Adipocyte (in vitro differentiated cells): ENCODE data around the gene ABL1.

Experiments used
- DNase-seq: peaks from one replicate; pipeline ENCODE4 v3.0.0-alpha.2; 2015; ENCODE audit warnings: low read depth
- H3K27me3 ChIP-seq: replicated peaks from 2 replicates; pipeline ENCODE4 v1.7.0; 2013; ENCODE audit warnings: mild to moderate bottlenecking, low read length, moderate library complexity; ENCODE audit not compliant: control insufficient read depth, insufficient read depth
- H3K36me3 ChIP-seq: 2 replicates; pipeline ENCODE4 v1.7.0; 2013; ENCODE audit warnings: low read length, mild to moderate bottlenecking, moderate library complexity; ENCODE audit not compliant: control insufficient read depth, insufficient read depth, severe bottlenecking
- H3K4me1 ChIP-seq: 2 replicates; pipeline ENCODE4 v1.7.0; 2013; ENCODE audit warnings: mild to moderate bottlenecking, low read length, moderate library complexity; ENCODE audit not compliant: control insufficient read depth, insufficient read depth
- H3K4me3 ChIP-seq: 2 replicates; pipeline ENCODE4 v1.7.0; 2013; ENCODE audit warnings: mild to moderate bottlenecking, low read length, moderate library complexity
- H3K9ac ChIP-seq: 2 replicates; pipeline ENCODE4 v1.7.0; 2013; ENCODE audit warnings: mild to moderate bottlenecking, low read length, moderate library complexity
- H3K9me3 ChIP-seq: 2 replicates; pipeline ENCODE4 v1.7.0; 2013; ENCODE audit warnings: mild to moderate bottlenecking, low read length, moderate library complexity; ENCODE audit not compliant: control insufficient read depth

The ABL1 gene

DNA sequence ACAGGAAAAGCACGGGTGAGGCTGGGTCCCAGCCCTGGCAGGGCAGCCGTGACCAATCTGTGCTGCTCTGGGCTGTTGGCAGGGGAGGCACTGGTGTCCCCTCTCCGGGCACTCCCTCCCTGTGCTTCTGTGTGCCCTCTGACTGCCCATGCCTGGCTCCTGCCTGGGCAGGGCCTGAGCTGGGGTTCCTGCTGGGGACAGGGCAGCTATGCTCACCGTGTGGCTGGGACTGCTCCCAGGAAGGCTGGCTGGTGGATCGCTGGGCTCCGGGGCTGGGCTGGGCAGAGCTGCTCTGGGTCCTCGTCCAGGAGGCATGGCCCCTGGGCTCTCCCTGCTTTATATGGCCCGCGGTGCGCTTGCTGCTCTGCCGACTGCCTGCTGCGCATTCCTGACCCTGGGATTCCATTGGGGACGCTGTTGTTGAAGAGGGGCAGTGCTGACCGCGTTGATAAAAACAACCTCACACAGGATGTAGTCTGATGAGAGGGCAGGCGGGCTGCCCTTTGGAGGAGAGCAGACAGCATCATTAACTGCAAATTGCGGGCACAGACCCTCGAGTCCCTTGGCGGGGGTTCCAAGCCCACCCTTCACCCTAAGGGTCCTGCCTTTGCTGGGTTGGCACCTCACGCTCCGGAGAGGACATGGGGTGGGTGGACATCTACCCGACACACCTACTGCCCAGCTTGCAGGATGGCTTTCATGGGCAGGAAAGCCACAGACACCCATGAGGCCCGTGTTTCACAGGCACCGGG lies 60.6 kb downstream of the ABL1 start:
- H3K36me3 ChIP-seq, result peaks cover 33% of the 10 kb centered on the region
- DNase-seq, result no peak
- H3K9me3 ChIP-seq, result no peaks in the 10 kb centered on the region
- no peak overlapping the region for H3K4me3 ChIP-seq
- no peaks in the 10 kb centered on the region for H3K27me3 ChIP-seq
- H3K4me1 ChIP-seq, result peaks cover 19% of the 10 kb centered on the region
- H3K9ac ChIP-seq, result no peak overlapping the region

DNA sequence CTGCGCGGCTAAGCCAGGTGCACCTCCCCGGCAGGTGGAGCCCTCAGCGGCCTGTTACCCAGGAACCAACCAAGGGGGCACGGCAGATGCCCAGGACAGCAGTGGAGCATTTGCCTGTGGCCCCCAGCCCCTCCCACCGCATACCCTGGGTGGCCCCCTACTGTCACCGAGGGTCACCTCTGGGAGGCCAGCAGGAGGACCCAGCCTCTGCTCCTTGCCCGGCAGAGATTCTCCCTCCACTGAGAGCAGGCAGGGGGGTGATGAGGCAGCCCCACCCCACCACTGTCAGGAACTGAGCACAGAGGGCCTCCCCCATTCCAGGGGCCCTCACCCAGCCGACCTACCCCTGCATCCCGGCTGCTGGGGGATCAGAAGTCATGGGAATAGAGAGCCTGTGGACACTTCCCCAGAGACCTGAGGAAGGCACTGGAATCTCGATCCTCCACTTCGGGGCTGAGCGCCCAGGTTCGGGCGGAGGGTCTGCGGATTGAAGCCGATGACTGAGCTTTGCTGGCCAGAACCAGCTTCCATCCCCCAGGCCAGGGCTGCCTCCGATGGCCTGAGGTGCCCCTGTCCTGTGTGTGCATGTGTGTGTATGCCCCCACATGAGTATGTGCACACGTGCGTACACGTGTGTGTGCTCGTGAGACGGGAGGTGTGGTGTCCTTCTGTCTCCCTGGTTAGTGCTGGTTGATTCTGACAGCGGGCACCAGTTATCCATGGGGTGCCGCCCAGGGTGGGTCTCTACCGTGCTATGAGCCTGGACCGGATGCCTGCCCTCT lies 61.4 kb downstream of the ABL1 start, which contains the start of gene QRFP:
Gene QRFP (minus strand): TSS at position 580 of the 782 bp plus-strand sequence. CDS start 2,974 bp downstream, outside the sequence.
- DNase-seq, result no peak
- Histone ChIP-seq H3K27me3 (no peaks in the 10 kb centered on the region), H3K36me3 (peaks cover 29% of the 10 kb centered on the region), H3K9me3 (no peaks in the 10 kb centered on the region), H3K4me1 (peaks cover 19% of the 10 kb centered on the region), H3K4me3 (no peak within 1 kb of the TSS), H3K9ac (no peak within 1 kb of the TSS)

DNA sequence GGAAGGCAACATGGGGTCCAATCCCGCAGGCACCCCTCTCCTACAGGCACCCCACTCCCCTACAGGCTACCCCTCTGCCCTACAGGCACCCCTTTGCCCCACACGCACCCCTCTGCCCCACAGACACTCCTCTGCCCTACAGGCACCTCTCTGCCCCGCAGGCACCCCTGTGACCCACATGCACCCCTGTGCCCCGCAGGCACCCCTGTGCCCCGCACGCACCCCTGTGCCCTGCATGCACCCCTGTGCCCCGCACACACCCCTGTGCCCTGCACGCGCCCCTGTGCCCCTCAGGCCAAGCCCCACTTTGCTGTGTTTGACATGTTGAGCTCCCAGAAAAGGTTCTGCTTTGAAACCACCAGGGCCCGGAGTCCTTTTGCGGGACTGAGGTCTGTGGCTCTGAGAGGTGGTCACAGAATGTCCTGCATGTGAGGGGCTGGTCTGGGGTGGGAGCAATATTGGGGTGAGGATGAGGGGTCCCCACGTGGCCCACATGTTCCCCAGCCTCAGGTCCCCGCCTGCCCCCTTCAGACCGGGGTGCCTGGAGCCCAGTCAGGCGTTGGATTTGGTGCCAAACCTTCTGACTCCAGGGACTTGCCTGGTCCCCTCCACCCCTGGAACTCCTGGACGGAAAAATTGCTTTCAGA lies 62.2 kb downstream of the ABL1 start:
- no peaks in the 10 kb centered on the region for H3K27me3 ChIP-seq
- H3K4me1 ChIP-seq, result peaks cover 15% of the 10 kb centered on the region
- no peak overlapping the region for H3K4me3 ChIP-seq
- H3K9me3 ChIP-seq, result no peaks in the 10 kb centered on the region
- DNase-seq, result no peak
- no peak overlapping the region for H3K9ac ChIP-seq
- peaks cover 21% of the 10 kb centered on the region for H3K36me3 ChIP-seq

DNA sequence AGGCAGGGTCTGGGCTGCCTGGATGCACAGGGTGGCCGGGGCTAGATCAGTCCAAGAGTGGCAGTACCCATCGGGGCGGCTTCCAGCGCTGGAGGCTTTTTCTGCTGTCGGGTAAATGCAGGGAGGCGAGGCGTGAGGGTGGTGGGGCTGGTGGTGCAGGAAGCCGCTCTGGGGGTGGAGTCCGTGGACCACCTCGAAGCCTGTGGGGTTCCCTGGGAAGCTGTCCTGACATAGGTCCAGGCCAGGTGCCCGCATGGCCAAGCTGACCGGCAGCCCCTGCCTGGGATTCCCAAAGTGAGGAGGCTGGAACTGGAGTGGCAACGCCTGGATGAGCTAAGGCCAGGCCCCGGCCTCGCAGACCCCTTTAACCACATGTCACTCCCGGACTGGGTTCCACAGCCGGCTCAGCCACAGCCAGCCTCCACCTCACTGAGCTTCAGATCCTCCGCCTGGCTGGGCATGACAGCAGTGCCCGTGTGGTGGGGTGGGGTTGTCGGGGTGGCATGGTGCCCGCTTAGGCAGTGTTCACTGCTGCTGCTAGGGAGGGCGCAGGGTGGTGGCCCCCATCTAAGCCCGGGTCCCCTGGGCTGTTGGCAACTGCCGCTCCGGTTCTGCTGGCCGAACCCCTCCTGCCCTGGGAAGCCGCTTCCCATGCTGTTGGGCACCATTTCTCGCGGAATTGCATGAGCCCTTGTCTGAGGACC lies 62.9 kb downstream of the ABL1 start:
- peaks cover 10% of the 10 kb centered on the region for H3K4me1 ChIP-seq
- DNase-seq, result no peak
- no peaks in the 10 kb centered on the region for H3K9me3 ChIP-seq
- H3K27me3 ChIP-seq, result no peaks in the 10 kb centered on the region
- no peak overlapping the region for H3K9ac ChIP-seq
- no peak overlapping the region for H3K4me3 ChIP-seq
- peaks cover 13% of the 10 kb centered on the region for H3K36me3 ChIP-seq

DNA sequence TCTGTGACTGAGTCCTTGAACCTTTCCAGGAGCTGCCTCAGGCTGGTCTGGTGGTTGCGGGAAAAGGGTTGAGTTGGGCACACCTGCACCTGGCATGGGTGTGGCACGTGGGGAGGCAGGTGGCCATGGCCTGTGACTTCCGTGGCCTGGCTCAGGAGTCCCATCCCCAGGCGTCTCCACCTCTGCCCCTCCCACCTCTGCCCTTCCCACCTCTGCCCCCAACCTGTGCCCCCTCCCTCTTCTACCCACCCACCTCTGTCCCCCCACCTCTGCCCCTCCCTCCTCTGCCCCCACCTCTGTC lies 63.4 kb downstream of the ABL1 start:
- no peak for DNase-seq
- no peak overlapping the region for H3K4me3 ChIP-seq
- no peaks in the 10 kb centered on the region for H3K9me3 ChIP-seq
- no peaks in the 10 kb centered on the region for H3K27me3 ChIP-seq
- H3K4me1 ChIP-seq, result peaks cover 10% of the 10 kb centered on the region
- H3K9ac ChIP-seq, result no peak overlapping the region
- peaks cover 8% of the 10 kb centered on the region for H3K36me3 ChIP-seq

DNA sequence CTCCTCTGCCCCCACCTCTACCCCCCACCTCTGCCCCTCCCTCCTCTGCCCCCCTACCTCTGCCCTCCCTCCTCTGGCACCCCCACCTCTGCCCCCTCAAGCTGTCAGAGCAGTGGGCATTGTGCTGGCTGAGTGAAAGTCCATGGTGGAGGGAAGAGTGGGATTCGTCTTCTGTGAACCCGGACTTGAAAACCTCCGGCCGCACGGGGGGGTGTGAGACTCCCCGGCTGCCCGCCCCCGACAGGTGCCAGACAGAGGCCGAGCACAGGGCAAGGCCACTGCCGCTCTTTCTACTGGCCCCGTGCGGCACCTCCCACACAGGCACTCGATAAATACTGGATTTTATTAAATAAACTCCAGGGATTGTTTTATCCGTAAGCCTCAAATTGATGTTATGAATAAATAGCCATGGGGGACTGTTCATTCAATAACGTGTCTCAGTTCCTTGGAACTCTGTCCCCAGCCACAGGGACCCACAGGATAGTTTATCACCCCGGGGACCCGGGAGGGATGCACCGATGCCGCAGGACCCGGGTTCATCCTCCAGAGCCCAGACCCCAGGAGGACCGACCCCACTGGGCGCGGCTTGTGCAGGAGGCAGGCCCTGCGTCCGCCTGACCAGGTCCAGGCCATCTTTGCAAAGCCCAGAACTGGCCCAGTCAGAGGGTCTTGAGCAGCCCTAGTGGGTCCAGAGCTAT lies 64.1 kb downstream of the ABL1 start:
- Histone ChIP-seq H3K9me3 (no peaks in the 10 kb centered on the region), H3K4me1 (peaks cover 10% of the 10 kb centered on the region), H3K36me3 (peaks cover 1% of the 10 kb centered on the region), H3K9ac (no peak overlapping the region), H3K4me3 (no peak overlapping the region), H3K27me3 (no peaks in the 10 kb centered on the region)
- no peak for DNase-seq

DNA sequence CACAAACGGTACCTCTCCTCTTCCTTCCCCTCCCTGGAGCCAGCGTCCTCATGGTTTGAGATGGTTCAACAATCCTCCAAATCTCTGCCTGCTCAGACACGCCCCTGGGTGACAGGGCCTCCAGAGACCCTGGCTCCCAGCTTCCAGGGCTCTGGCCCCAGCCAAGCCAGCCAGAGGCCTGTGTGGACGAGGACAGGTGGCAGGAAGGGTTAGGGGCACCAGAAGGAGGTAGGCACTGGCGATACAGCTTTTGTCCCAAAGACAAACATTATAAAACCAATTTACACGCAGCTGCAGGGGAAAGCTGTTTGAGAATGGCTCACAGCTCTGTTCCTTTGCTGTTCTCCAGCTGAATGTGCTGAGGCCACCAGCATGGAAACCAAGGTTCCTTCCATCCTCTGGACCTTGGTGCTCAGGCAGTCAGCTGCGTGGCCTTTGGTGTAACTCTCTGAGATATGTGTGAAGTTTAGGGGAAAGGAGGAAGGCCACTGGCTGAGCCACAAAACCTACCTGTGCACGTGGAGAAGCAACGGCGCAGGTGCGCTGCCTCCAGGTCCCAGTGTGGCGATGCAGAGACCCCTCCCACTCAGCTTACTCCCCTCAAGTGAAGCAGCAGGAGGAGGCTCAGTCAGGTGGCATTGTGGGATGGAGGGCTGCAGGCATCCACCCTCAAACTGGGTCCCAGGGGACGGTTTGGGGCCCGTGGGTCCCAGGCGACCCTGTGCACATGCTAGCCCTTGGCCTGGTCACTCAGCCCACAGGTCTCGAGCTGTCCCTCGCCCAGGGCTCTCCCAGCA lies 65.8 kb downstream of the ABL1 start:
- Histone ChIP-seq H3K4me1 (no peaks in the 10 kb centered on the region), H3K4me3 (no peak overlapping the region), H3K36me3 (no peaks in the 10 kb centered on the region), H3K9ac (no peak overlapping the region), H3K9me3 (peaks cover 3% of the 10 kb centered on the region), H3K27me3 (no peaks in the 10 kb centered on the region)
- DNase-seq, result no peak

DNA sequence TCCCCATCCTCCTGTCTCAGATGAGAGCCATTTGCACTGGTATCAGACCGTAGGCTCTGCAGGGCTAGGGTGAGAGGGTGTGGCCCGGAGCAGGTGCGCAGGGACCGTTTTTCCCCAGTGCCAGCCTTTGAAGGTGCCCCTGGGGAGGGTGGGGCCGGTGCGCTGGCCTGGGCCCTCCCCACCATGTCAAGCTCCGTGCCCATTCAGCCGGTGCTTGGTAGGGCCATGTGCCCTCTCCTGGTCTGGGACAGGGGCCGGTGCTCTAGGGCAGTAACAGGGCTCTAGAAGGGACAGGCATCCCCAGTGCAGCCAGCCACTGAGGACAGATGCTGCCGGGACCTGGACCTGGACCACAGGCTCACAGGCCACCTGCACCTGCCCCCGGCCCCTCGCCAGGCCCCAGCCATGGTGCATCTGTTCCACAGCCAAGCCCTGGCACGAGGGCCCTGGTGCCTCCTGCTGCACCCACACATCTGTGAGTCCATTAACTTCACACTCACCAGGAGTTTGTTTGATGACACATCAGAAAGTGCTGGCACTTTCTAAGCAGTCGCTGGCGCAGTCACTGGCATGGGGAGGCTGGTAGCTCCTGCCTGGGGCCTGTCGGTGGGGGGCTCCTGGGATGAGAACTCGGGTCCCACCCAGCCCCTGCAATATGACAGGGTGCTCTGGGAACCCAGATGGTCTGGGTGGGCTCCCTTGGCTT lies 66.6 kb downstream of the ABL1 start:
- Histone ChIP-seq H3K36me3 (no peaks in the 10 kb centered on the region), H3K4me1 (no peaks in the 10 kb centered on the region), H3K4me3 (no peak overlapping the region), H3K27me3 (no peaks in the 10 kb centered on the region), H3K9ac (no peak overlapping the region), H3K9me3 (peaks cover 3% of the 10 kb centered on the region)
- no peak for DNase-seq

DNA sequence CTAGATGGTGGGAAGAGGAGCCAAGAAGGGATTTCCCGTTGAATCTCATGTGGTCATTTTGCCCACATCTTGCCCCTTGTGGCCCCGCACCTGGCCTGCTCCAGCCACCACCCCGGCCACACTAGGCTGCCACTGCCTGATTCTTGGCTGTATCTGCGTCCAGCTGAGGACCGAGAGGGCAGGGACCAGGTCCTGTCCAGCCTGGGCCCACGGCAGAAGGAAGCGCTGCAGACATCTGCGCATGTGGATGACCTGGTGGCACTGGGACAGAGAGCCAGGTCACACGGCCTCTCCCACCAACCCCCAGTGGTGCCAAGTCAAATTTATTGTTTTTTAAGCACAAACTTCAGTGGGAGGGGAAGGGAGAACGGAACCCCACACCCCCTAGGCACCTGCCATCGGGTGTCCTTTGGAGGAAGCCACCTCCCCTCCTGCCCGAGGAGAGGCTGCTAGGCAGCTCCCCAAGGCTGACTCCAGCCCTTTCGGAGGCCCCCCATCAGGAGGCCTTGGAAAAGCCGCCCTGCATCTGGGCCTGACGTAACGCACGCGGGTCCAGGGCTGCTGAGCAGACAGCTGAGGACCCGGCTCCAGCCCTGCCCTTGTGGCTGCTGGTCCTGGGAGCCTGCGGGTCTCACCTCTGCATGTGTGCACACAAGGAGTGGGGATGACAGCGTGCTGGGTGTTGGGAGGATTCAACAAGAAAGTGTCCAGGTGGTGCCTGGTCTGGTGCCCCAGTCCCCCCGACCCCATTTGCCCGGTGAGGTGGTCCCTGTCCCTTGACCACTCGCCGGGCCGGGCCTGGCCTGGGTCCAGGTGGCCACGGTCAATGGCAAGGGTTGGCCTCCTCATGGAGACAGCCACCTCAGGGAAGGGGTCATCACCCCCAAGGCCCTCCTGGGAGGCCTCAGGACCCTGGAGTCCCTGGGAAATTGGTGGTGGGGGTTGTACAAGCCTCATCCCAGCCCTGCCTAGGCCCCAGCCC lies 67.4 kb downstream of the ABL1 start:
- Histone ChIP-seq H3K27me3 (no peaks in the 10 kb centered on the region), H3K9me3 (peaks cover 3% of the 10 kb centered on the region), H3K36me3 (no peaks in the 10 kb centered on the region)

More for the DNA sequence above, 67.4 kb downstream of the ABL1 start:
- DNase-seq, result no peak
- H3K4me1 ChIP-seq, result no peaks in the 10 kb centered on the region
- no peak overlapping the region for H3K9ac ChIP-seq
- no peak overlapping the region for H3K4me3 ChIP-seq
